SK-N-SH (cell line): Measurements from ENCODE around the gene ZFAND4. TPM values are rescaled to one million over a fixed set of nuclear protein-coding genes. Genes with fewer than 3 reads are reported as not detected.

ENCODE experiments used
- CTCF ChIA-PET: fragments of 300-600, 350-600 bp; formaldehyde crosslinking; extraction: SDS; loops from one replicate; lab custom pipeline; 2021; lab: Yijun Ruan, JAX
- POLR2A ChIA-PET: fragments of 350-600 bp; sonication (Branson Sonifier 250); formaldehyde crosslinking; extraction: SDS; loops from one replicate; lab custom pipeline; 2020; ENCODE audit warnings: antibody characterized with exemption, inconsistent platforms; lab: Yijun Ruan, JAX
- DNase-seq: peaks from one replicate; pipeline ENCODE4 v3.0.0; 2012
- H2AFZ ChIP-seq: fragments of 200-600 bp; sonication (generic); 2 replicates; pipeline ENCODE4 v1.8.1; 2016; ENCODE audit warnings: antibody characterized with exemption, mild to moderate bottlenecking, low read depth
- H3F3A ChIP-seq: fragments of 200-600 bp; sonication (generic); replicated peaks from 2 replicates; pipeline ENCODE3; 2016; ENCODE audit warnings: antibody characterized with exemption, mild to moderate bottlenecking; ENCODE audit not compliant: insufficient read depth
- H3K27ac ChIP-seq, 2 experiments: fragments of 200-500 bp in 1 of 2; fragments of 200-600 bp in 1 of 2; sonication (Bioruptor generic) in 1 of 2; sonication (generic), shearing (Covaris generic) in 1 of 2; 2 replicates each; pipeline versions ENCODE4 v1.5.1 to v1.6.1; 2014 to 2016; ENCODE audit warnings: low read depth in 2 of 2, inconsistent platforms in 1 of 2, low read length in 1 of 2, mild to moderate bottlenecking in 1 of 2, mixed read lengths in 1 of 2
- H3K27me3 ChIP-seq: fragments of 200-600 bp; sonication (generic), shearing (Covaris generic); 2 replicates; pipeline ENCODE4 v1.6.1; 2016; ENCODE audit warnings: mixed run types; ENCODE audit not compliant: insufficient read depth
- H3K36me3 ChIP-seq, 2 experiments: fragments of 200-500 bp in 1 of 2; fragments of 200-600 bp in 1 of 2; sonication (Bioruptor generic) in 1 of 2; sonication (generic) in 1 of 2; replicated peaks in 1 of 2; 2 replicates each; pipeline versions ENCODE3 to v1.5.1; 2014 to 2016; ENCODE audit warnings: low read length in 1 of 2, mild to moderate bottlenecking in 1 of 2; ENCODE audit not compliant: insufficient read depth in 2 of 2, control insufficient read depth in 1 of 2
- H3K4me1 ChIP-seq, 2 experiments: fragments of 200-500 bp in 1 of 2; fragments of 200-600 bp in 1 of 2; sonication (Bioruptor generic) in 1 of 2; sonication (generic), shearing (Covaris generic) in 1 of 2; 2 replicates each; pipeline versions ENCODE4 v1.5.1 to v1.6.1; 2014 to 2016; ENCODE audit warnings: low read depth in 1 of 2, low read length in 1 of 2, mixed run types in 1 of 2; ENCODE audit not compliant: insufficient read depth in 2 of 2, control insufficient read depth in 1 of 2
- H3K4me2 ChIP-seq: fragments of 200-600 bp; sonication (generic), shearing (Covaris generic); 2 replicates; pipeline ENCODE4 v1.6.1; 2017; ENCODE audit warnings: mixed run types
- H3K4me3 ChIP-seq, 2 experiments: fragments of 200-500 bp in 1 of 2; fragments of 200-600 bp in 1 of 2; sonication (Bioruptor generic) in 1 of 2; sonication (generic), shearing (Covaris generic) in 1 of 2; 2 replicates each; pipeline versions ENCODE4 v1.5.1 to v1.8.1; 2014 to 2016; ENCODE audit warnings: low read depth in 2 of 2, inconsistent platforms in 1 of 2, low read length in 1 of 2, mild to moderate bottlenecking in 1 of 2, mixed read lengths in 1 of 2, moderate library complexity in 1 of 2
- H3K79me2 ChIP-seq: fragments of 200-600 bp; sonication (generic); 2 replicates; pipeline ENCODE4 v1.8.1; 2017; ENCODE audit warnings: mild to moderate bottlenecking; ENCODE audit not compliant: insufficient read depth
- H3K9ac ChIP-seq: fragments of 200-600 bp; sonication (generic); 2 replicates; pipeline ENCODE4 v1.6.1; 2017; ENCODE audit warnings: mixed run types
- H3K9me2 ChIP-seq: fragments of 200-600 bp; sonication (generic); 2 replicates; pipeline ENCODE4 v1.6.1; 2017; ENCODE audit warnings: mixed run types
- H3K9me3 ChIP-seq: fragments of 200-600 bp; sonication (generic); 2 replicates; pipeline ENCODE4 v1.6.1; 2017; ENCODE audit warnings: mixed run types, mild to moderate bottlenecking, moderate library complexity
- H4K20me1 ChIP-seq: fragments of 200-600 bp; sonication (generic); 2 replicates; pipeline ENCODE4 v1.6.1; 2017; ENCODE audit warnings: mild to moderate bottlenecking, mixed run types; ENCODE audit not compliant: insufficient read depth
- CTCF ChIP-seq: fragments of 200-600 bp; sonication (generic); IDR thresholded peaks from 2 replicates; pipeline ENCODE4 v1.6.1; 2017; ENCODE audit warnings: antibody characterized with exemption, mild to moderate bottlenecking, moderate library complexity
- ELF1 ChIP-seq: IDR thresholded peaks from 2 replicates; pipeline ENCODE4 v1.4.0; 2012
- EP300 ChIP-seq, 2 experiments: IDR thresholded peaks; 2 replicates each; pipeline versions ENCODE4 v1.4.0 to v1.6.1; 2012; ENCODE audit warnings: borderline replicate concordance in 1 of 2, low read depth in 1 of 2, low read length in 1 of 2
- EZH2phosphoT487 ChIP-seq: fragments of 200-600 bp; sonication (generic); IDR thresholded peaks from 2 replicates; pipeline ENCODE4 v1.6.1; 2017; ENCODE audit warnings: low read depth, mixed run types, mild to moderate bottlenecking, antibody characterized with exemption, moderate library complexity, borderline replicate concordance
- FOXM1 ChIP-seq: IDR thresholded peaks from 2 replicates; pipeline ENCODE4 v1.4.0; 2012; ENCODE audit warnings: low read depth, mild to moderate bottlenecking
- GABPA ChIP-seq: IDR thresholded peaks from 2 replicates; pipeline ENCODE4 v1.4.0; 2012; ENCODE audit warnings: low read depth, mild to moderate bottlenecking
- GATA2 ChIP-seq: sonication (generic); formaldehyde crosslinking; IDR thresholded peaks from 2 replicates; pipeline ENCODE4 v1.5.0; 2020; ENCODE audit warnings: mild to moderate bottlenecking, missing genetic modification reagents
- JUND ChIP-seq: IDR thresholded peaks from 2 replicates; pipeline ENCODE4 v1.4.0; 2012
- MAX ChIP-seq: IDR thresholded peaks from 2 replicates; pipeline ENCODE4 v1.4.0; 2012; ENCODE audit warnings: low read depth
- MEF2A ChIP-seq: IDR thresholded peaks from 2 replicates; pipeline ENCODE4 v1.4.0; 2012; ENCODE audit warnings: low read depth, borderline replicate concordance
- PBX3 ChIP-seq: IDR thresholded peaks from 2 replicates; pipeline ENCODE4; 2012
- POLR2AphosphoS5 ChIP-seq: IDR thresholded peaks from 2 replicates; pipeline ENCODE4 v1.6.1; 2012; ENCODE audit warnings: low read depth, low read length
- RAD21 ChIP-seq: IDR thresholded peaks from 2 replicates; pipeline ENCODE4 v1.6.1; 2012; ENCODE audit warnings: mild to moderate bottlenecking, low read length
- RCOR1 ChIP-seq: fragments of 150-350 bp; IDR thresholded peaks from 2 replicates; pipeline ENCODE4 v1.6.1; 2017; ENCODE audit warnings: antibody characterized with exemption, low read length
- REST ChIP-seq: IDR thresholded peaks from 2 replicates; pipeline ENCODE4 v1.6.1; 2012; ENCODE audit warnings: mild to moderate bottlenecking, low read depth, low read length, moderate library complexity
- RXRA ChIP-seq: IDR thresholded peaks from 2 replicates; pipeline ENCODE4 v1.4.0; 2012; ENCODE audit warnings: low read depth, mild to moderate bottlenecking, borderline replicate concordance
- TCF12 ChIP-seq: IDR thresholded peaks from 2 replicates; pipeline ENCODE4 v1.4.0; 2012
- TEAD4 ChIP-seq: IDR thresholded peaks from 2 replicates; pipeline ENCODE4 v1.4.0; 2012; ENCODE audit warnings: mild to moderate bottlenecking, borderline replicate concordance; ENCODE audit not compliant: insufficient read depth
- USF2 ChIP-seq: fragments of 150-350 bp; IDR thresholded peaks from 2 replicates; pipeline ENCODE4 v1.6.1; 2017; ENCODE audit warnings: antibody characterized with exemption, low read length, low read depth, borderline replicate concordance
- YY1 ChIP-seq: IDR thresholded peaks from 2 replicates; pipeline ENCODE4 v1.4.0; 2012; ENCODE audit warnings: low read depth, mild to moderate bottlenecking
- ZBTB33 ChIP-seq: IDR thresholded peaks from 2 replicates; pipeline ENCODE4 v1.4.0; 2012; ENCODE audit warnings: low read depth, borderline replicate concordance
- WGBS: methylation state at CpG from one replicate; pipeline ENCODE4 v1.1.6; 2017; ENCODE audit warnings: low lambda C conversion rate; 5-methylcytosine and 5-hydroxymethylcytosine counted together
- polyA plus RNA-seq, 3 experiments: library from polyadenylated mRNA; depleted of rRNA; stranded (reverse); fragments of >200 nt; gene quantifications; 2 replicates each; pipeline ENCODE4 v1.2.3, GENCODE V29; 2012

Gene ZFAND4
- polyA plus RNA-seq, 1 of the 3 experiments (the other 2 are of a cell fraction) = 2.0 TPM

- TF ChIP-seq EP300 (IDR thresholded peaks at IDR 0.05; ENCODE audit: borderline replicate concordance in 1 of 2, low read depth in 1 of 2, low read length in 1 of 2) (no peak), FOXM1 (no peak), USF2 (no peak), GATA2 (CRISPR knock-in tag) (no peak), RAD21 (no peak), EZH2phosphoT487 (no peak), POLR2AphosphoS5 (no peak), RXRA (no peak), MAX (no peak), TCF12 (no peak), TEAD4 (no peak), RCOR1 (no peak)
- TF ChIP-seq, all 33 proteins: peak for 0
These were observed 76.0 kb downstream of the ZFAND4 start (continued) for GRCh38 chr10:45596526-45596925.

- 1% methylated on average over 23 of the region's 88 CpGs for WGBS
- H3K27ac ChIP-seq = peak overlapping the region; percentile 52 to 75; a peak in 3 of 4 replicates
- POLR2A ChIA-PET = no interaction called here
- TF ChIP-seq ELF1 (no peak), REST (no peak), RXRA (no peak), PBX3 (peak; percentile 39), EZH2phosphoT487 (no peak), CTCF (no peak; the same call in 1 of the 2 replicates), JUND (no peak), MEF2A (no peak), ZBTB33 (no peak), TEAD4 (no peak), POLR2AphosphoS5 (peak; percentile 63; the same call in 1 of the 2 replicates), YY1 (no peak), GABPA (no peak)
These were observed 78.1 kb downstream of the ZFAND4 start for GRCh38 chr10:45594276-45595157.

More at GRCh38 chr10:45594276-45595157, 78.1 kb downstream of the ZFAND4 start:
- Histone ChIP-seq H2AFZ (peak overlapping the region; percentile 100), H3F3A (peaks cover 3% of the 10 kb centered on the region), H3K79me2 (peaks cover 31% of the 10 kb centered on the region), H4K20me1 (no peaks in the 10 kb centered on the region), H3K4me1 (peaks cover 0 to 7% of the 10 kb centered on the region in 2 experiments; a peak in 2 of 4 replicates), H3K9ac (peak overlapping the region; percentile 80), H3K9me2 (no peaks in the 10 kb centered on the region), H3K27me3 (no peaks in the 10 kb centered on the region), H3K36me3 (peaks cover 0 to 7% of the 10 kb centered on the region in 2 experiments), H3K4me3 (peak overlapping the region; percentile 87 to 91), H3K9me3 (no peaks in the 10 kb centered on the region), H3K4me2 (peak overlapping the region; percentile 80)
- peak; percentile 98 for DNase-seq
- CTCF ChIA-PET = interaction anchor here (1.0 to 1.4 kb wide), 2 partner anchors 14 to 78 kb away, joined by 3 to 4 read pairs; partner anchors contain the start of gene ZFAND4
